Stimulated activated CD8-positive, alpha-beta memory T cell treated with anti-CD3 and anti-CD28 coated beads, Interleukin-2, amount 100 ng/mL, for 1 hour (primary cell): ENCODE measurements around the gene ASXL2.
"Not testable (repeated sequence)": the region's sequence is repeated elsewhere in the genome, so short reads cannot be mapped to it uniquely, and the experiment has no call there.

ENCODE experiments used
- DNase-seq, 2 donors: peaks; one replicate each; pipeline ENCODE4 v3.0.0-alpha.2; 2020; ENCODE audit warnings: low read depth in 2 of 2

ASXL2 gene

DNA sequence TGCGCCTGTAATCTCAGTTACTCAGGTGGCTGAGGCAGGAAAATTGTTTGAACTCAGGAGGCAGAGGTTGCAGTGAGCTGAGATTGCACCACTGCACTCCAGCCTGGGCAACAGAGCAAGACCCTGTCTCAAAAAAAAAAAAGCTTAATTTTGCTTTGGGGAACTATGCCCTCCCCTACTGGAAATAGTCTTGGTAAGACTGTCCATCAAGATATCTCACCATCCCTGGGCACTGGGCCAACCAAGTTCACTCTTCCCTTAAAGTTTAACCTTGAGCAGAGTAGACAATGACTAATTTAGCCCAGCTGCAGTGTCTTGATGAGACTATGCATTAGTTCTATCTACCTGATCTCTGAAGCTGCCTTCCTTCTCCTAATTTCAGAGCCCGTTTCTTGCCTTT lies 44.7 kb downstream of the ASXL2 start:
- DNase-seq: no peak

DNA sequence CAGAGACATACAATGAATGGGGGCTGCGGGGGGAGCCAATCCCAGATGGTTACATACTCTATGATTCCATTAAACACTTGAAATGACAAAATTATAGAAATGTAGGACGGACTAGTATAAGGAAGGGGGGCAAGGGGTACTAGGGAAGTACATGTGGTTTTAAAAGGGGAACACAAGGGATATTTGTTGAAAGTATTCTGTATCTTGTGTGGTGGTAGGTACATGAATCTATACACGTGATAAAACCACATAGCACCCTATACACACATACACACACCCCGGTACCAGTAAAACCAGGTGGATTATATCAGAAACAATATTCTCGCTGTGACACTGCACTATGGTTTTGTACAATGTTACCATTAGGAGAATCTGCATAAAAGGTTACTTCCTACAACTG lies 45.4 kb downstream of the ASXL2 start:
- no peak for DNase-seq

DNA sequence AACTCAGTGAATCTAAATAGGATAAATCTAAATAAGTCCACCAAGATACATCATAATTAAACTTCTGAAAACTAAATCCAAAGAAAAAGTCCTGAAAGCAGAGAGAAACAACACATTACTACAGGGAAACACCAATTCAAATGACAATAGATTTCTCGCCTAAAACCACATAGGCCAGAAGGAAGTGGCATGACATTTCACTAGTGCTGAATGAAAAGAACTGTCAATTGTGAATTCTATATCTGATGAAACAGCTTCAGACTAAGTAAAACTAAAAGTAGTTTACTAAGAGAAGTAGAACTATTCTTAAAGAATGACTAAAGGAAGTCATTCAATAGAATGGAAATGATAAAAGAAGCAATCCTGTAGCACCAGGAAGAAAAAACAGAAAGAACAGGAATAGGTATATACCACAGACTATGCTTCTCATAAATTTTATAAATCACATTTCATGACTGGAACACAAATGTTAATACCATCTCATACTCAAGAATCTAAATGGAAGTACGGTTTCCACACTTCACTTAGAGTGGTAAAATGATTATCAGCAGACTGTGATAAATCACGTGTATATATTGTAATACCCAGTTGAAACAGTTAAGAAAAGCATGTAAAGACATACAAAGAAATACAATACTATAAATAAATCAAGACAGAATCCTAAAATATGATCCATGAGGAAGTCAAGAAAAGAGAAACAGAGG lies 46.4 kb downstream of the ASXL2 start:
- DNase-seq: no peak

DNA sequence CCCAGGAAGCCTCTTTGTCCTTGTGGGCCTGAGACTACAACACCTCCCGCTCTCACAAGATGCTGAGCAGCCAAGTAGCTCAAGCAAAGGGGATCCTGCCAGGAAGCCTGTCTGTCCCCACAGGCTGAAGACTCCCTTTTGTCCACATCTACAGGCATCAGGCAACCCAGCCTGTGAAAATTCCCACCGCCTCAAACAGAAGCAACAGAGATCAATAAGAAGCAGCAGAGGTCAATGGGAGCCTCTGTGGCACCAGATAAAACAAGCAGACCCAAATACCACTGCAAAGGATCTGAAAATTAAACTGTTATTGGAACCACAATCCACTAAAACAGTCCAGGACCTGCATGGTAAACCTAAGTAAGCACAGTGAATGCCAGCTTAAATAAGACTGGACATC lies 48.5 kb downstream of the ASXL2 start:
- DNase-seq: no peak

DNA sequence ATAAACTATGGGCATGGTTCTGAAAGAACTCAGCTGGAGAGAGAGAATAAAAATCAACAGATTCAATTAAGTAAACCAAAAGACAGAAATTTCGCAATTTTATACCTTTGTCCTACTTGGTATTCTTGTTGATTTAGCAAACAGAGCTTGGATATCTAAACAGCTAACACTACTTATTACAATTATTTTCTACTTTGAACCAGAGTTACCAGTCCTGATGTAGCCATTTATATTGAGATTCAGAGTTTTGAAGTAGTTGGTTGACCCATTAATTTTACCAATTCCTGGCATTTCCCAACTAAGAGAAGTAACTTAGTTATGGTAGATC lies 48.9 kb downstream of the ASXL2 start:
- no peak for DNase-seq

DNA sequence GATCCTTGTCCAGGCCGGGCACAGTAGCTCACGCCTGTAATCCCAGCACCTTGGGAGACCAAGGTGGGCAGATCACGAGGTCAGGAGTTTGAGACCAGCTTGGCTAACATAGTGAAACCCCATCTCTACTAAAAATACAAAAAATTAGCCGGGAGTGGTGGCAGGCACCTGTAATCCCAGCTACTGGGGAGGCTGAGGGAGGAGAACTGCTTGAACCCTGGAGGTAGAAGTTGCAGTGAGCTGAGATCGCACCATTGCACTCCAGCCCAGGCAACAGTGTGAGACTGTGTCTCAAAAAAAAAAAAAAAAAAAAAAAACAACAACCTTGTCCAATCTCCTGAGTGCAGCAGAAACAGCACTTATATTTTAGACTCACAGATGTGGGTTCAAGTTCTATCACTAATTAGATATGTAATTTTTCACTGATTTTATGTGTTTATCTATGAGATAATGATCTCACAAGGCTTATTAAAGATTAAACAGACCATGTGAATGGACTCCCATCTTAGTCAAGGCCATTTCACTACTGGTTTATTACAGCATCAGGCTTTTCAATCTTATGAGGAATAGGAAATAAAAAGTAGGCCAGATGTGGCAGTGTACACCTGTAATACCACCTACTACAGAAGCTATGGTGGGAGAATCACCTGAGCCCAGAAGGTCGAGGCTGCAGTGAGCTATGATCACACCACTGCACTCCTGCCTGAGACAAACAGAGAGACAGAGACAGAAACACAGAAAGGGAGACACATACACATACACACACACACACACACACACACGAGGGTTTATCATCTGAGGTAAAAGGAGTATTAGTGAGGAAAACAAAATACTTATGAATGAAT lies 49.5 kb downstream of the ASXL2 start:
- DNase-seq: not testable (repeated sequence)

DNA sequence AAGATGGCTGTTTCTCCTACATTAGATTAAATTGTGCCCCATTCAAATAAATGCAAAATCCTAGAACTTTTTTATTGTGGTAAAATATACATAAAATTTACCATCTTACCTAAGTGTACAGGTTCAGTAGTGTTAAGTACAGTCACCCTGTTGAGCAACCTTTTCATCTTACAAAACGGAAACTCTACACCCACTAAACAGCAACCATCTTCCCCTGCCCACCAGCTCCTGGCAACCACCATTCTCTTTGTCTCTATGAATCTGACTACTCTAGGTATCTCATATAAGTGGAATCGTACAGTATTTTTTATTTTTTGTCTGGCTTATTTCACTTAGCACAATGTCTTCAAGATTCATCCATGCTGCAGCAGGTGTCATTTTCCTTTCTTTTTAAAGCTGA lies 53.0 kb downstream of the ASXL2 start:
- no peak for DNase-seq

DNA sequence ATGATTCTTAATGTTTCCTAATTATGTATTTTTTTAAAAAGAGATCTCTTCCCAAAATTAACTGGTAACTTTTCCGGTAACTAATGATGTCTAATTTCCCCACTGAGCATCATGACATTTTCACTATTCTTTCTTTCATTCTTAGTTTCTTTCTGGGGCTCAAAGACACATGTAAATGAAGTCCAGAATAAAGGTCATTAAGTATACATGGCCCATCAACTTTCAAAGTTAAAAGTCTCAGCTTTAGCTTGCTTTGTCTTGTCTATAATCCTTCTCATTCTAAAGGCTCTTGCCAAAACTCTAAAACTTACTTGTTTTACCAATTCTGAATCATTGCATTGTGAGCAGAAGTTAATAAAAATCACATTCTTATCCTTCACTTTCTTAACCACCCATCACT lies 53.6 kb downstream of the ASXL2 start:
- DNase-seq: no peak

DNA sequence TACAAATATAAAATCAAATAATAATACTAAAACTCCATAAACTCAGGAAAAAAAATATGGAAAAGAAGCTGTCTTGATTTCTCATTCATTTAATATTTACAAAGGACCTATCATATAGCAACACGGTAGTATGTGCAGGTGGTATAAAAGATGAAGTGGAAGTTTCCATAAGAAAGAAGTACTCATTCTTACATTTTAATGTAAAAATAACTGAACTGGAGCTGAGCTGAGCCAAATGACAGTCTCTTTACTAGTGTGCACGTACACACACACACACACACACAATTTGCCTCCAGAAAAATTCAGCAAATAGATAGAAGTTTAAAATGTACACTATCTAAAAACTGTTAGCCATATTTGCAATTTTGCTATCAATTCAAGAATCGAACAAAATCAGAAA lies 54.1 kb downstream of the ASXL2 start:
- no peak for DNase-seq

DNA sequence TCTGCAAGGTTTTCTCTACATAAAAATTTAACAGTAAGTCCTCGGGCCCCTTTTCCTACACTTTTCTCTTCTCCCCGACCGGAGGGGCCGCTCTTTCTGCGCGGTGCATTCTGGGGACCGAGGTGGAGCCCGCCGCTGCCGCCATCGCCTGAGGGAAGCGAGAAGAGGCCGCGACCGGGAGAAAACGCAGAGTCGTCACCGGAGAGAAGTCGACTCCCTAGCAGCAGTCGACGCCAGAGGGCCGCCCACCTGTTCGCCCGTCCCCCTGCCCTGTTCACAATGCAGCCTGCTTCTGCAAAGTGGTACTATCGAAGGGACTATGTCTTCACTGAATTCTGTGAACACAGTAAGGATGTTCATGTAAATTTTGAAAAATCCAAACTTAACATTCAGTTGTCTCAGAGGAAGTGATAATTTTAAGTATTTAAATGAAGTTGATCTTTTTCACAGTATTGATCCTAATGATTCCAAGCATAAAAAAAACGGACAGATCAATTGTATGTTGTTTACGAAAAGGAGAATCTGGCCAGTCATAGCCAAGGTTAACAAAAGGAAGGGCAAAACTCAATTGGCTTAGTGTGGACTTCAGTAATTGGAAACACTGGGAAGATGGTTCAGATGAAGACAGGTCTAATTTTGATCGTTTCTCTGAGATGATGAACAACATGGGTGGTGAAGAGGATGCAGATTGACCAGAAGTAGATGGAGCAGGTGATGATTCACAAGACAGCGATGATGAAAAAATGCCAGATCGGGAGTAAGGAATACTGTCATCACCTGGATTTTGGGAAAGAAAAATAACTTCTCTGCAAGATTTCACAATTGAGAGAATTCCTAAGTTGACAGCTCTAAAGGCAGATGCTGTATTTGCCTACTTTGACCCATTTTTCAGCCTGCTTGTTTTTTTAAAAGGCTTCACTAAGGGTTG lies 55.8 kb downstream of the ASXL2 start:
- DNase-seq: peak; percentile 23 to 26

DNA sequence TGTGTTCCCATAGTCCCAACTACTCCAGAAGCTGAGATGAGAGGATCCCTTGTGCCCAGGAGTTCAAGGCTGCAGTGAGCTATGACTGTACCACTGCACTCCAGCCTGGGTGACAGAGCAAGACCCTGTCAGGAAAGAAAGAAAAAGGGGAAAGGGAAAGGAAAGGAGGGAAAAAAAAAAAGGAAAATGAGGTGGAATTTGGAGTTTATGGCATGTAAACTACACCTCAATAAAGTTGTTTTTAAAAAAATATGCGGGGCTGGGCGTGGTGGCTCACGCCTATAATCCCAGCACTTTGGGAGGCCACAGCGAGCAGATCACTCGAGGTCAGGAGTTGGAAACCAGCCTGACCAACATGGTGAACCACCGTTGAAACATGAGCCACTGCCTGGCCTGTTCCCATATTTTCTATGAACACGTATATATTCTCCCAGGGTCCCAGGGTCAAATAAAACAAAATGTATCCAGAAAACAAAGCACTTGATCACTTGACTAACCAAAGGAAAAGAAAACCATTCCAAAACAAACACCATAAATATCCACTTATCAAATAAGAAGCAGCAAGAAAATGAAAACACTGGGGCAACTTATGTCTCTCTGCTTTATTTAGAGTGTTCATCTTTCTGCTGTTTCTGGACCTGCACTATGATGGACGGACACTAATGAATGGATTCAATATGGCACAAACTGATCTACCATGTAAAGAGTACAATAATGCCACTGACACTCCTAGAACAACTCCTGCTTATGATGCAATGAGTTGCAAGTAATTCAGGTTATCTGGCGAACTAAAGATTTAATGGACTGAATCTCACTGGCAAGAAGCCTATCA lies 56.8 kb downstream of the ASXL2 start:
- no peak for DNase-seq

DNA sequence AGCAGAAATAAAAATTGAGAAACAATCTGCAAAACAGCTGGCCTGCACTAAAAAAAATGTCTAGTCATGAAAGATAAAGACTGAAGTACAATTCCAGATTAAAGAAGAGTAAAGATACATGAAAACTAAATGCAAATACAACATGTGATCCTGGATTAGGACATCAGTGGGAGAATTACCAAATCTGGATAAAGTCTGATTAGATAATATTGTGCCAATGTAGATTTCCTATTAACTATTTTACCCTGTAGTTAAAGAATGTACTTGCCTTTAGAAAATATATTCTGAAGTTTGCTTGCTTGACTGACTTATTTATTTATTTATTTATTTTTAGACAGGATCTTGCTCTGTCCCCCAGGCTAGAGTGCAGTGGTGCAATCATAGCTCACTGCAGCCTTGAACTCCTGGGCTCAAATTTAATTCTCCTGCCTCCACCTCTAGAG lies 58.7 kb downstream of the ASXL2 start:
- DNase-seq: no peak

DNA sequence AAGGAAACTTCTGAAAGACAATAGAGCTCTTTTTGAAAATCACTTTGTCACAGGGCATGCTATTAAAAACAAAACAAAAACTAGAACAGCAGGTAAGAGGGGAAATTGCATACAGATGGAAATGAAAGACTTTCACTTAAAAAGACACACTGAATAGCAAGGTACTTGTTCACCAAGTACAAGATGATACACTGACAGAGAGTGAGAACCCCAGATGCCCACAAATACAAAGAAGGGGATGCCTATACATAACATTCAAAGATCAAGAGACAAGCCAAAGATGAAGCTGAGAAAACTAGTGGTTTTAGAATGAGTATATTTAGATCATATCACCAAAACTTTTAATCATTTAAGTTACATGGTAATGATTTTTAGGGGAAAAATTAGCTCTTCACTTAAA lies 60.7 kb downstream of the ASXL2 start:
- DNase-seq: no peak

DNA sequence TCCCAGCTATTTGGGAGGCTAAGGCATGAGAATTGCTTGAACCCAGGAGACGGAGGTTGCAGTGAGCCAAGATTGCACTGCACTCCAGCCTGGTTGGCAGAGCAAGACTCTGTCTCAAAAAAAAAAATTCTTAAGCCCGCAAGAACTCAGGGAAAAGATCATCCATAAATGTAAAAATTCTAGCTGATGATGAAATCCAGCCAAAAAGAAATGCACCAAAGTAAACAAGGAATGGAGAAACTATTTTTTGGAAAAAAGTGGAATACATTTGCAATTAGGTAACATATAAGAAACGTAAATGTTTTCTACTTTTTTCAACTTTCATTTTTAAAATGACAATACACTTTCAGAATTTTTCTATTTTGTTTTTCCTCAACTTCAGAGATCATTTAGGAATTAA lies 61.3 kb downstream of the ASXL2 start:
- no peak for DNase-seq

DNA sequence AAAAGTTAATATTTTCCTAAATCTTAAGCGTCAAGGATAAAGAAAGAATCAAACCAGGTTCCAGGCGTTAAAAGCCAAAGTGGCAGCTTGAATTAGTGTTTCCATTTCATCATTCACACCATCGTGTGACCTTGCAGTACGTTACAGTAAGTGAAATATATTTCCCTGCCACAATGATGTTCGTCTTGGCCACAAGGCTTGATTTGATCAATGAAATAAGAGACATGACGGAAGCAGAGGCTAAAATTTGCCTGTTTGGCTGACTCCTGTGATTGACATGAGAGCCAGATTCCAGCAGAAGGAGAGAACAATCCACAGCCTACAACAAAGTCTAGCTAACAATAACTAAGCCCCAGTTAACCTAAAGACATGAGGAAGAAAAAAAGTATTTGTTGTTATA lies 62.0 kb downstream of the ASXL2 start:
- no peak for DNase-seq

DNA sequence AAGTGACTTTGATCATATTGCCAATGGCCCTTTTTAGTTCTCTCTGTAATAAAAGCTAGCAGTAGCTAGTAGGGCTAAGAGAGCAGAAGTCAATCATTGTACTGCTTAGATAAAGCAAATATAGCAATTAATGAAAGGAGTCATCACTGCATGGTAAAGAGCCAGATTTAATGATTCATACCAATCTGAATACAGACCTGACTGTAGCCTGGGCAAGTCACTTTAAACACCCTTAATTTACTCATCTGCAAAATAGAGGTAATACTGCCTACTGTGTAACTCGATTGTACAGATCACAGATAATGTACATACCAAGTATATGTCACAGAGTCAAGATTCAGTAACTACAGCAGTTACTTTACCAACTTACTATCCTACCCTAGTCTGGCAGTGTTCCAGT lies 63.6 kb downstream of the ASXL2 start:
- no peak for DNase-seq

DNA sequence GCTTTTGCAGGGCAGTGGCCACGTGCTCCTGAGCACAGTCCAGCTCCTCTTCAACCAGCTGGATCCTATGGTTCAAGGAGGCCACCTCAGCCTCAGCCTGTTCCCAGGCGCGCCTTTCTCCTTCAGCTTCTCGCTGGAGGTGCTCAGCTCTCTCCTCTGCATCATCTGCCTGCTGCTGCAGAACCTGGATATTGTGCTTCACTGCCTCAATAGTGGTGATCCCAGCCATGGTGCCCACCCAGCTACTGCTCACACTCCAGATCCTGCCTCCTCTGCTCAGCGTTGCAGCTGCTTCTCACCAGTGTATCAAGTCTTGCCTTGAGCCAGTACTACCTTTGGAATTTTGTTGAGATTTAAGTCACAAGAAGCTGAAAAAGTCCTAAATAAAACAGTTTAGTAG lies 67.9 kb downstream of the ASXL2 start:
- DNase-seq: no peak

DNA sequence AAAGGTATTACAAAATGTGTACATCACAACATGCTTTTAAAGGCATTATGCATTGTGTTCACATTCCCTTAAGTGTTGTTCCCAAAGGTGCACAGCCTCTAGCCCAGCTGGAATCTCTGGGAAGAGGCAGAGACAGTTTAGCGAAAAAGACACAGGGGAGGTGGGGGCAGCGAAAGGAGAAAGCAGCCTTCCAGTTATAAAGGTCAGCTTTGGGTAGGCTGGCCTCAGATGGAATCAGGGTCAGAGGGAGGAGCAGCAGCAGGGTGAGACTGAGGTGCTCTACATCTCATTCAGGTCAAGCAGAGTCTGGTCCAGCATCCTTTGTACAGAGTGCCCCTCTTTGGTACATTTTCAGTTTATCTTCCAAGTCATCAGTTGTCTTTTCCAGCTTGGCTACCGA lies 68.6 kb downstream of the ASXL2 start:
- DNase-seq: no peak

DNA sequence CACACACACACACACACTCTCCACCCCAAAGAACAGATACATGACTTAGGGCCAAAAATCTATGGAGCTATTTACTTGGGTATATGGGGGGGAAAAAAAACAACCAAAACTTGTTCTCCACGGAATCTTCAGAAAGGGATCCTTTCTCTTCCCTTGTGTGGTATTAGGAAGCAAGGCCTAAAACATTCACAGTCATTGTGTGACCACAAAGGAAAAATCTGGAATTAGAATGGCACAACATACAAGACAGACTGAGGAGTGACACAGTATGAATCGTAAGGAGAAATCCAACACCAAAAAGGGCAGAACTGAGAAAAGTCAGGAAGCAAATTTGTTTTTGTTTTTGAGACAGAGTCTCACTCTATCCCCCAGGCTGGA lies 70.3 kb downstream of the ASXL2 start:
- DNase-seq: no peak

DNA sequence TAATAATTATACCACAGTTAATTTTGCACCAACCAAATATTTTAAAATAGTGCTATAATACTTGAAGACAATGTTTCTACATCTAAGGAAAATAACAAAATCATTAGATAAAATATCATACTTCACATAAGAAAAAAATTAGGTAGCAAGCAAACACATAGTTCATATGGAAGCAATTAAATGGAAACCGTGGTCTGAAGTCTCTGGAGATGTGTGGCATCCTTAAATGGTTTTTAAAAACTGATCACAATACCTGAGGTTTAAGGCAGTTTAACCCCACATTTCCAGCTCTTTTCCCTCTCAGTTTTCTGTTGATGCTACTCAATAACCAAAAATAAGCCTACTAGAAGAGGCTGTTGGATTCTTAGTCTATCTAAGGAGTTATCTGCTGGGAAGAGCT lies 71.3 kb downstream of the ASXL2 start:
- DNase-seq: no peak

DNA sequence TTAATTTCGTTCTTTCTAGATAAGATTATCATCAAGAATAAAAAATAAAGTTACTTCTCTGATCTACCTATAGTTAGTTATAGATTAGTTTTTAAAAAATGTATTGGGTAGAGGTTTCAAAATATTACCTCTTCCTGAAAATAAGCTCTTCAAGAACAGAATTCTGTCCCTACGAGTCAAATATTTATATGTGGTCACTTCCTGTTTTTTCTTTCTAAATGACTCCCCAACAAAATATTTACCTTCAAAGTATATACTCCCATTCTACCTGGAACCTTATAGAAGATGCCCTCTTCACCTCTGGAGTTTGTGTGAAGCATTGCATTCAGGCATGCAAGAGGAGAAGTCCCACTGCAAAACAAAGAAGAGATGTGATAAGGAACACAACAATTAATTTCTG lies 72.3 kb downstream of the ASXL2 start:
- DNase-seq: no peak

DNA sequence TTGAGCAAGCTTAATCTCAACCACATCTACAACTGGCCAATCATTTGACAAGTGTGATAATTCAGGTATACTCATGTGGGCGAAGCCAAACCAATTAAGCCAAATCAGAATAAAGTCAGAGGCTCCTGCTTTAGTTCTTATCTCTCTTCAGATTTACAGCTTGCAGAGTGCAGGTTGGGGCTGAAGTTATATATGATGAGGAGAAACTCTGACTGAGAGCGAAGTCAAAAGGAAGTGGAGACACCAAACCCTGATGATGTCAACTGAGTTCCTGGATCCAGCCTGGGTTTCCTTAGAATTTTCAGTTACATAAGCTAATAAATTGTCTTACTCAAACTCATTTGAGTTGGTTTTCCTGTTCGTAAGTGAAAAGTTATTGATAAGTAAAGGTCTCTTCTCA lies 73.9 kb downstream of the ASXL2 start:
- no peak for DNase-seq
